ENCODE measurements around the gene PAWR. TPM values are rescaled to one million over a fixed set of nuclear protein-coding genes. Genes with fewer than 3 reads are reported as not detected.

Gene PAWR
- total and polyA plus RNA-seq, 12 donors = 3.0 to 16.6 (median 10.2) TPM

- H3K27me3 ChIP-seq = no peaks in the 10 kb centered on the region
- intact Hi-C loops (cut with DNase I) = no loop called here
- no peak for DNase-seq
- no peak for ATAC-seq
- TF ChIP-seq CTCF (IDR thresholded peaks at IDR 0.05) = no peak
- no peaks in the 10 kb centered on the region for H3K36me3 ChIP-seq
- H3K9me3 ChIP-seq = peaks cover 0 to 20% (median 0%) of the 10 kb centered on the region in 11 donors
- peaks cover 0 to 4% (median 0%) of the 10 kb centered on the region in 9 donors for H3K4me1 ChIP-seq
- H3K27ac ChIP-seq = no peak overlapping the region
- 93 to 95% methylated on average over 3 of the region's 3 CpGs for WGBS, 2 donors
- no peak overlapping the region for H3K4me3 ChIP-seq
These were observed 16.1 kb downstream of the PAWR start for GRCh38 chr12:79674629-79675028.

- Histone ChIP-seq H3K36me3 (no peaks in the 10 kb centered on the region), H3K9me3 (peaks cover 0 to 20% (median 0%) of the 10 kb centered on the region in 11 donors), H3K27me3 (no peaks in the 10 kb centered on the region), H3K4me3 (no peak overlapping the region), H3K4me1 (peaks cover 0 to 4% (median 0%) of the 10 kb centered on the region in 9 donors), H3K27ac (no peak overlapping the region)
- no peak for DNase-seq
- intact Hi-C loops (cut with DNase I) = no loop called here
- no peak for ATAC-seq
- no peak for TF ChIP-seq CTCF (IDR thresholded peaks at IDR 0.05)
- WGBS, 2 donors = 96 to 98% methylated on average over 4 of the region's 4 CpGs
These were observed 17.4 kb downstream of the PAWR start for GRCh38 chr12:79673354-79673753.

DNA sequence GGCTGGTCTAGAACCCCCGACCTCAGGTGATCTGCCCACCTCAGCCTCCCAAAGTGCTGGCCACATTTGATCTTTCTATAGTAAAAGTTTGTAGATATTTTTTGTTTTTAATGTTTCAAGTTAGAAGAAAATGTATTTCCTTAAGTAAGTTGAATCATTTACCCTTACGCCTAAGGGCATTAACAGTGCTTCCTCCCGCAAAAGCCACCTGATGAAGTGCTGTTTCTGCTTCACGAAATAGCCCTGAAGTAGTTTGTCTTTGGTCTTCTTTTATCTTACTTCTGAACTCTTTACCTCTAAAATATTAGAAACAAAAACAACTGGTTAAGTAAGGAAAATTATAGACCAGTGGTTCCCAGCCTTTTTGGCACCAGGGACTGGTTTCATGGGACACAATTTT is 22.7 kb downstream of the PAWR start:
- peaks cover 0 to 12% (median 0%) of the 10 kb centered on the region in 9 donors for H3K4me1 ChIP-seq
- no peaks in the 10 kb centered on the region for H3K27me3 ChIP-seq
- TF ChIP-seq CTCF (IDR thresholded peaks at IDR 0.05) = no peak
- H3K36me3 ChIP-seq = no peaks in the 10 kb centered on the region
- H3K9me3 ChIP-seq = peaks cover 0 to 12% (median 0%) of the 10 kb centered on the region in 11 donors
- DNase-seq = no peak
- 95% methylated on average over 4 of the region's 4 CpGs for WGBS, 2 donors
- ATAC-seq = no peak
- no peak overlapping the region for H3K27ac ChIP-seq
- no peak overlapping the region for H3K4me3 ChIP-seq
- intact Hi-C loops (cut with DNase I) = no loop called here

GRCh38 chr12:79665212-79665887 is 25.4 kb downstream of the PAWR start:
- no peak overlapping the region for H3K27ac ChIP-seq
- no peak for TF ChIP-seq CTCF (IDR thresholded peaks at IDR 0.05)
- no peaks in the 10 kb centered on the region for H3K36me3 ChIP-seq
- peaks cover 0 to 12% (median 0%) of the 10 kb centered on the region in 9 donors for H3K4me1 ChIP-seq
- no peak overlapping the region for H3K4me3 ChIP-seq
- ATAC-seq (no peak), DNase-seq (no peak)
- 79 to 81% methylated on average over 4 of the region's 4 CpGs for WGBS, 2 donors
- intact Hi-C loops (cut with DNase I) = no loop called here
- no peaks in the 10 kb centered on the region for H3K9me3 ChIP-seq
- no peaks in the 10 kb centered on the region for H3K27me3 ChIP-seq

Measured in heart right ventricle (tissue), 16 donors.